DOHH2 (cell line): Measurements from ENCODE around the gene CPN2.

Experiments used
- EZH2phosphoT487 ChIP-seq: fragments of 200-600 bp; sonication (generic); IDR thresholded peaks from 2 replicates; pipeline ENCODE4 v1.6.1; 2017; ENCODE audit warnings: borderline replicate concordance, mild to moderate bottlenecking, antibody characterized with exemption, low read length, moderate library complexity, mixed read lengths
- TF ChIP-seq, protein P1 (sequence below): fragments of 200-600 bp; sonication (generic); IDR thresholded peaks from one replicate; pipeline ENCODE4 v1.5.1; 2014; ENCODE audit warnings: antibody characterized with exemption, mild to moderate bottlenecking, low read depth, low read length; ENCODE audit not compliant: poor library complexity, severe bottlenecking

DNA sequence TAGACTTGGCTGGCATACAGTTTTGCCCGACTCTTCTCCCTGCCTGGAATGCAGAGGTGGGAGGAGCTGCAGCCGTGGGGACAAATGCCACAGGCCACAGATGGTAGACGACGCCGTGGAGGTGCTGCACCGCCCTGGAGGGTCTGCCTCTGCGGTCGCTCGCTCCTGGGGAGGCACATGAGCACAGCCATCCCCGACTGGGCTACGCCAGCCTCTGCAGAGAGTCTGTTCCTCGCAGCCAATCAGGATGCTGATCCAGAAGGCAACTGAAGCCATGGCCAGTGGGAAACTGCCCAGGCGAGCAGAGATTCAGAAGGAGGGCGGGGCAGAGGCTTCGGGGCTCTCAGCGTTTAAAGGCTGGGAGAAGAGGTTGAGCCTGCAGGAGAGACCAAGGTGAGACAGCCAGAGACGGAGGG is 30.3 kb upstream of the CPN2 start:
- TF ChIP-seq, protein P1, sequence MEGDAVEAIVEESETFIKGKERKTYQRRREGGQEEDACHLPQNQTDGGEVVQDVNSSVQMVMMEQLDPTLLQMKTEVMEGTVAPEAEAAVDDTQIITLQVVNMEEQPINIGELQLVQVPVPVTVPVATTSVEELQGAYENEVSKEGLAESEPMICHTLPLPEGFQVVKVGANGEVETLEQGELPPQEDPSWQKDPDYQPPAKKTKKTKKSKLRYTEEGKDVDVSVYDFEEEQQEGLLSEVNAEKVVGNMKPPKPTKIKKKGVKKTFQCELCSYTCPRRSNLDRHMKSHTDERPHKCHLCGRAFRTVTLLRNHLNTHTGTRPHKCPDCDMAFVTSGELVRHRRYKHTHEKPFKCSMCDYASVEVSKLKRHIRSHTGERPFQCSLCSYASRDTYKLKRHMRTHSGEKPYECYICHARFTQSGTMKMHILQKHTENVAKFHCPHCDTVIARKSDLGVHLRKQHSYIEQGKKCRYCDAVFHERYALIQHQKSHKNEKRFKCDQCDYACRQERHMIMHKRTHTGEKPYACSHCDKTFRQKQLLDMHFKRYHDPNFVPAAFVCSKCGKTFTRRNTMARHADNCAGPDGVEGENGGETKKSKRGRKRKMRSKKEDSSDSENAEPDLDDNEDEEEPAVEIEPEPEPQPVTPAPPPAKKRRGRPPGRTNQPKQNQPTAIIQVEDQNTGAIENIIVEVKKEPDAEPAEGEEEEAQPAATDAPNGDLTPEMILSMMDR = no peak
- TF ChIP-seq EZH2phosphoT487 = no peak
